Measurements from ENCODE around the gene CEP89.
"Not testable (repeated sequence)": the region's sequence is repeated elsewhere in the genome, so short reads cannot be mapped to it uniquely, and the experiment has no call there.

CEP89 gene

GRCh38 chr19:32971715-32972540 is at the start of gene CEP89, which contains the start of gene FAAP24:
TSS of gene CEP89 (minus strand) at chr19:32971958. CDS start at chr19:32971874, 84 bp downstream.
TSS of gene FAAP24 (plus strand) at chr19:32972242. CDS start at chr19:32973197, 955 bp downstream.
- TF ChIP-seq CTCF (IDR thresholded peaks at IDR 0.05; ENCODE audit: borderline replicate concordance, insufficient read depth, low read depth, low read length) = no peak
- H3K4me3 ChIP-seq (ENCODE audit: low read depth, low read length) = peak within 1 kb of the TSS; percentile 80

GRCh38 chr19:33010891-33011290 is 39.1 kb upstream of the CEP89 start:
- H3K4me3 ChIP-seq (ENCODE audit: low read depth, low read length) = not testable (repeated sequence)

- no peak for TF ChIP-seq CTCF (IDR thresholded peaks at IDR 0.05; ENCODE audit: borderline replicate concordance, insufficient read depth, low read depth, low read length)
- H3K4me3 ChIP-seq (ENCODE audit: low read depth, low read length) = no peak overlapping the region
These were observed 37.0 kb upstream of the CEP89 start for GRCh38 chr19:33008738-33009137.

GRCh38 chr19:33005440-33005839 is 33.7 kb upstream of the CEP89 start:
- H3K4me3 ChIP-seq (ENCODE audit: low read depth, low read length) = no peak overlapping the region
- TF ChIP-seq CTCF (IDR thresholded peaks at IDR 0.05; ENCODE audit: borderline replicate concordance, insufficient read depth, low read depth, low read length) = no peak

GRCh38 chr19:33003424-33004024 is 31.8 kb upstream of the CEP89 start:
- not testable (repeated sequence) for H3K4me3 ChIP-seq (ENCODE audit: low read depth, low read length)

GRCh38 chr19:33002126-33002865 is 30.5 kb upstream of the CEP89 start:
- not testable (repeated sequence) for H3K4me3 ChIP-seq (ENCODE audit: low read depth, low read length)

GRCh38 chr19:33000910-33001309 is 29.2 kb upstream of the CEP89 start:
- TF ChIP-seq CTCF (IDR thresholded peaks at IDR 0.05; ENCODE audit: borderline replicate concordance, insufficient read depth, low read depth, low read length) = no peak
- H3K4me3 ChIP-seq (ENCODE audit: low read depth, low read length) = no peak overlapping the region

GRCh38 chr19:33000510-33000909 is 28.8 kb upstream of the CEP89 start:
- TF ChIP-seq CTCF (IDR thresholded peaks at IDR 0.05; ENCODE audit: borderline replicate concordance, insufficient read depth, low read depth, low read length) = no peak
- H3K4me3 ChIP-seq (ENCODE audit: low read depth, low read length) = no peak overlapping the region
